SW 1271 (cell line): Measurements from ENCODE around the gene INTS1.

Experiments used
- DNase-seq, 2 experiments: peaks; one replicate each; lab custom pipeline; 2025; lab: John Stamatoyannopoulos, UW

The INTS1 gene

GRCh38 chr7:1432411-1433082, 71.6 kb downstream of the INTS1 start:
- DNase-seq, result peak; percentile 33 to 38

DNA sequence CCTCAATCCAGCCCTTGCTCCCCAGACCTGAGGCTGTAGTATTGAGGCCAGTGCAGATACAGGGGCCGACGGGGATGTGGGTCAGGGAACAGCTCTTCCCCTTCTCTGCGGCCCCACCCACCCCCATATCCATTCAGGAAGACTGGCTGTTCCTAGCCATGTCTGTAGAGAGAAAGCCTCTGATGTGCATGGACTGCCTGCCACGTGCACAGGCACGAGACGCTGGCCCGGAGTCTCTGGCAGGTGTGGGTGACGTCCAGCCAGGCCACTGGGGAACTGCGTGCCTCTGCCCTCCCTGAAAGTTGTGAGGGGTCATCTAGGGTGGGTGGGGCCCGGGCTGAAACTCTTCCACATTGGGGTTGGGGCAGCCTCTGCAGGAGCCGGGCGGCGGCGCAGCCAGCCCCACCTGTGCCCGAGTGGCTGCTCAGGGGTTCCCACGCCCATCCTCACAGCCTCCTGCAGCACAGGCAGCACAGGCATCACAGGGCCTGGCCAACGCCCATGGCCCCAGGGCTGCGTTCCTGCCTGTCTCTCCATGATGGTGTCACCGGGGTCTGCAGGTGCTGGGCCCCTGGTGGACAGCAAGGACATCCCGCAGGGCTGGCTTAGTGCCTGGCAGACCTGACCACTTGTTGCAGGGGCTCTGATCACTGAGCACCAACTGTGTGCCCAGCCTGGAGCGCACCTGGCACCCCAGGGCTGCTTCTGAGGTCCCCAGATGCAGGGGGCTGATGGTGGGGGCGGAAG, 72.4 kb downstream of the INTS1 start:
- DNase-seq, result no peak

- DNase-seq, result no peak
Measured at GRCh38 chr7:1431226-1431625, 73.0 kb downstream of the INTS1 start.

GRCh38 chr7:1430056-1430845, 73.9 kb downstream of the INTS1 start:
- DNase-seq, result no peak

- DNase-seq, result no peak
Measured at GRCh38 chr7:1428941-1429501, 75.2 kb downstream of the INTS1 start.

DNA sequence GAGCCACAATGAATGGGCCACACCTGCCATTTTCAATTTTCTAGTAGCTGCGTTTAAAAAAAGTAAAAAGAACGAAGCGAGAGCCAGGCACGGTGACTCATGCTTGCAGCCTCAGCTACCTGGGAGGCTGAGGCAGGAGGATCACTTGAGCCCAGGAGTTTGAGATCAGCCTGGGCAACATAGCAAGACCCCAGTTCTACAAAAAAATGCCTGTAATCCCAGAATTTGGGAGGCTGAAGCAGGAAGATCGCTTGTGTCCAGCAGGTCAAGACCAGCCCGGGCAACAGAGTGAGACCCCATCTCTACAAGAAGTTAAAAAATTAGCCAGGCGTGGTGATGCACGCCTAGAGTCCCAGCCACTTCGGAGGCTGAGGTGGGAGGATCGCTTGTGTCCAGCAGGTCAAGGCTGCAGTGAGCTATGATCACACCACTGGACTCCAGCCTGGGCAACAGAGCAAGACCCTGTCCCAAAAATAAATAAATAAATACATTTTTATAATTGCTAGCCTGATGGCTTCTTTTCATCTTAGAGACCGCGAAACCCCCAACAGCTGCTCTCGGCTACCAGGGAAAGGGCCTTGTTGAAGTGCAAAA, 77.0 kb downstream of the INTS1 start:
- no peak for DNase-seq

- DNase-seq, result no peak
Measured at GRCh38 chr7:1426474-1426873, 77.7 kb downstream of the INTS1 start.

DNA sequence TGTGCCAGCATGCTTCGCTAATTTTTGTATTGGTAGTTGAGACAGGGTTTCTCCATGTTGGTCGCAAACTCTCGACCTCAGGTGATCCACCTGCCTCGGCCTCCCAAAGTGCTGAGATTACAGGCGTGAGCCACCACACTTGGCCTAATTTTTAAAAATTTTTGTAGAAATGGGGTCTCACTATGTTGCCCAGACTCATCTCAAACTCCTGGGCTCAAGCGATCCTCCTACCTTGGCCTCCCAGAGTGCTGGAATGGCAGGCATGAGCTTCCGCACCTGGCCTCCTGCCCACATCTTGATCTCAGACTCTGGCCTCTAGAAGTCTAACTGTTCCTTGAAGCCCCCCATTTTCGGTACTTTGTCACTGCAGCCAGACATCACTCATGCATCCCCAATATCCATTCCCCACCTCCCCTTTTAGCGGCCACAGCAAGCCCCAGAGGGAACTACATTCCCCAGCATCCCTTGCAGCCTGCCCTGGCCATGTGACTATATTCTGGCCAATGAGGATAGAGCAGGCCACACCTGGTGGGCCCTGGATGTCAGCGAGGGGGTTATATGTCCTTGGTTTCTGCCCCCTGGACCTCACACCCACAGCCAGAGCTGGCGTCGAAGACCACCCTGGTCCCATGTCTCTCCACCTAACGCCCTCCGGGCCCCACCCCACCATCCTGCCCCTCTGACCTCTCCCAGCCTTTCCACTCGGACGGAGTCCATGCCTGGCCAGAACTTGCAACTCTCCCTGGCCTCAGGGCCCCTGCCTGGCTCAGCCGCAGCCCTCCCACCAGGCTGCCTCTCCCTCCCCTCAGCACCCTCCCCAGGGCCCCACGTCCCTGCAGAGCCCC, 78.7 kb downstream of the INTS1 start:
- DNase-seq, result peak in 1 of 2 experiments; percentile 34

GRCh38 chr7:1424041-1424440, 80.1 kb downstream of the INTS1 start:
- no peak for DNase-seq

- no peak for DNase-seq
Measured at GRCh38 chr7:1423264-1423811, 80.9 kb downstream of the INTS1 start.

DNA sequence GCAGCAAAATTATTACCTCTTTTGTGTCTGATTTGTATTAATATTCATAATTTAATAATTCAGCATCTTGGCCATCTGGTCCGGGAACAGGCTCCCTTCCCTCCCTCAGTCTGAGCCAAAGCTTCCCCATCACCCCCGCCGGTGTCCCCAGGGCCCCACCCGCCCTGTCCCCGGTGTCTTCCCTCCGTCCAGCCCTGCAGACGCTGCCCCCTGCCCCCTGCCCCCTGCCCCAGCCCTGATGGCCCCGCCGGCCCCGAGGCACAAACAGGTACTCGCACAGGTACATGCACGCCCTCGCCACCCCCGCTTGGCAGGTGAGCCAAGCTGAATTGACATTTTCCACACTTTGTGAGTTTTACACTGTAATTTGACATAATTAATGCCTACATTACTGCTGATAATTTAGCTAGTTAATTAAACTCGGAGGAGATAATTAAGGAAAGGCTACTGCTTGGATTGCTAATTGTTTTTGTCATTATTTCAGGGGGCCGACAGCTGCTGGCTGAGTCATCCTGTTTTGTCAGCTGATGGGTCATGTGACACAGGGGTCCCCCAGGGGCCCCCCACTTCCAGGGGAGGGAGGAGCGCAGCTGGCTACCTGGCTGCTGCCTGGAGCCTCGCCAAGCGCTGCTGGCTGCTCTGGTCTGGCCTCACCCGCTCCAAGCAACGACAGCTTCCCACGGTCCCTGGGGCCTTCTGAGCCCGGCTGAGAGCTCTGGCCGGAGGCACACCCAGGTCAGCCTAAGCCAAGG, 81.5 kb downstream of the INTS1 start:
- DNase-seq, result no peak

- no peak for DNase-seq
Measured at GRCh38 chr7:1421946-1422345, 82.2 kb downstream of the INTS1 start.

- no peak for DNase-seq
Measured at GRCh38 chr7:1421020-1421790, 83.0 kb downstream of the INTS1 start.
